ENCODE results near the gene OBP2A.
"Not testable (repeated sequence)": the region's sequence is repeated elsewhere in the genome, so short reads cannot be mapped to it uniquely, and the experiment has no call there.

The OBP2A gene

GRCh38 chr9:135547756-135548736 is 2.1 kb downstream of the OBP2A start:
- no peak overlapping the region for H3K27ac Mint-ChIP-seq
- no peaks in the 10 kb centered on the region for H3K4me1 Mint-ChIP-seq (ENCODE audit: low read depth)
- H3K36me3 Mint-ChIP-seq (ENCODE audit: low read depth), result no peaks in the 10 kb centered on the region
- no peak overlapping the region for H3K4me3 Mint-ChIP-seq
- H3K27me3 Mint-ChIP-seq (ENCODE audit: low read depth), result no peaks in the 10 kb centered on the region
- no peak for DNase-seq (ENCODE audit: low spot score)
- H3K9me3 Mint-ChIP-seq, result no peaks in the 10 kb centered on the region

- not testable (repeated sequence) for H3K27me3 Mint-ChIP-seq (ENCODE audit: low read depth); H3K9me3 Mint-ChIP-seq; H3K4me1 Mint-ChIP-seq (ENCODE audit: low read depth); H3K4me3 Mint-ChIP-seq; H3K36me3 Mint-ChIP-seq (ENCODE audit: low read depth); DNase-seq (ENCODE audit: low spot score); H3K27ac Mint-ChIP-seq
These were observed 3.8 kb downstream of the OBP2A start for GRCh38 chr9:135549478-135550343.

- no peaks in the 10 kb centered on the region for H3K36me3 Mint-ChIP-seq (ENCODE audit: low read depth)
- H3K9me3 Mint-ChIP-seq, result no peaks in the 10 kb centered on the region
- no peak for DNase-seq (ENCODE audit: low spot score)
- H3K4me3 Mint-ChIP-seq, result no peak overlapping the region
- no peaks in the 10 kb centered on the region for H3K27me3 Mint-ChIP-seq (ENCODE audit: low read depth)
- no peak overlapping the region for H3K27ac Mint-ChIP-seq
- no peaks in the 10 kb centered on the region for H3K4me1 Mint-ChIP-seq (ENCODE audit: low read depth)
These were observed 4.5 kb downstream of the OBP2A start for GRCh38 chr9:135550344-135550918.

- no peaks in the 10 kb centered on the region for H3K27me3 Mint-ChIP-seq (ENCODE audit: low read depth)
- DNase-seq (ENCODE audit: low spot score), result no peak
- no peak overlapping the region for H3K27ac Mint-ChIP-seq
- no peaks in the 10 kb centered on the region for H3K36me3 Mint-ChIP-seq (ENCODE audit: low read depth)
- H3K4me3 Mint-ChIP-seq, result no peak overlapping the region
- H3K9me3 Mint-ChIP-seq, result no peaks in the 10 kb centered on the region
- H3K4me1 Mint-ChIP-seq (ENCODE audit: low read depth), result no peaks in the 10 kb centered on the region
These were observed 5.1 kb downstream of the OBP2A start for GRCh38 chr9:135551031-135551430.

- H3K36me3 Mint-ChIP-seq (ENCODE audit: low read depth), result no peaks in the 10 kb centered on the region
- no peak overlapping the region for H3K27ac Mint-ChIP-seq
- DNase-seq (ENCODE audit: low spot score), result no peak
- H3K4me3 Mint-ChIP-seq, result no peak overlapping the region
- H3K27me3 Mint-ChIP-seq (ENCODE audit: low read depth), result no peaks in the 10 kb centered on the region
- H3K9me3 Mint-ChIP-seq, result no peaks in the 10 kb centered on the region
- H3K4me1 Mint-ChIP-seq (ENCODE audit: low read depth), result no peaks in the 10 kb centered on the region
These were observed 5.5 kb downstream of the OBP2A start for GRCh38 chr9:135551456-135551855.

- H3K36me3 Mint-ChIP-seq (ENCODE audit: low read depth), result no peaks in the 10 kb centered on the region
- no peaks in the 10 kb centered on the region for H3K9me3 Mint-ChIP-seq
- no peaks in the 10 kb centered on the region for H3K27me3 Mint-ChIP-seq (ENCODE audit: low read depth)
- H3K4me1 Mint-ChIP-seq (ENCODE audit: low read depth), result no peaks in the 10 kb centered on the region
- no peak overlapping the region for H3K27ac Mint-ChIP-seq
- no peak for DNase-seq (ENCODE audit: low spot score)
- H3K4me3 Mint-ChIP-seq, result no peak overlapping the region
These were observed 6.2 kb downstream of the OBP2A start for GRCh38 chr9:135552021-135552697.

- Mint-ChIP-seq H3K36me3 (ENCODE audit: low read depth) (no peaks in the 10 kb centered on the region), H3K27ac (no peak overlapping the region), H3K4me3 (no peak overlapping the region), H3K9me3 (no peaks in the 10 kb centered on the region), H3K27me3 (ENCODE audit: low read depth) (no peaks in the 10 kb centered on the region), H3K4me1 (ENCODE audit: low read depth) (no peaks in the 10 kb centered on the region)
- DNase-seq (ENCODE audit: low spot score), result no peak
These were observed 6.8 kb downstream of the OBP2A start for GRCh38 chr9:135552698-135553171.

- H3K4me1 Mint-ChIP-seq (ENCODE audit: low read depth), result no peaks in the 10 kb centered on the region
- DNase-seq (ENCODE audit: low spot score), result no peak
- no peaks in the 10 kb centered on the region for H3K36me3 Mint-ChIP-seq (ENCODE audit: low read depth)
- H3K27me3 Mint-ChIP-seq (ENCODE audit: low read depth), result no peaks in the 10 kb centered on the region
- H3K27ac Mint-ChIP-seq, result no peak overlapping the region
- H3K4me3 Mint-ChIP-seq, result no peak overlapping the region
- no peaks in the 10 kb centered on the region for H3K9me3 Mint-ChIP-seq
These were observed 8.8 kb downstream of the OBP2A start for GRCh38 chr9:135554718-135555117.

GRCh38 chr9:135555203-135555602 is 9.3 kb downstream of the OBP2A start:
- no peak for DNase-seq (ENCODE audit: low spot score)
- no peaks in the 10 kb centered on the region for H3K27me3 Mint-ChIP-seq (ENCODE audit: low read depth)
- H3K4me3 Mint-ChIP-seq, result no peak overlapping the region
- no peak overlapping the region for H3K27ac Mint-ChIP-seq
- H3K36me3 Mint-ChIP-seq (ENCODE audit: low read depth), result no peaks in the 10 kb centered on the region
- H3K4me1 Mint-ChIP-seq (ENCODE audit: low read depth), result no peaks in the 10 kb centered on the region
- no peaks in the 10 kb centered on the region for H3K9me3 Mint-ChIP-seq

GRCh38 chr9:135555910-135556309 is 10.0 kb downstream of the OBP2A start:
- no peaks in the 10 kb centered on the region for H3K9me3 Mint-ChIP-seq
- DNase-seq (ENCODE audit: low spot score), result no peak
- no peaks in the 10 kb centered on the region for H3K4me1 Mint-ChIP-seq (ENCODE audit: low read depth)
- no peak overlapping the region for H3K4me3 Mint-ChIP-seq
- H3K36me3 Mint-ChIP-seq (ENCODE audit: low read depth), result no peaks in the 10 kb centered on the region
- H3K27ac Mint-ChIP-seq, result no peak overlapping the region
- H3K27me3 Mint-ChIP-seq (ENCODE audit: low read depth), result no peaks in the 10 kb centered on the region

- no peaks in the 10 kb centered on the region for H3K36me3 Mint-ChIP-seq (ENCODE audit: low read depth)
- DNase-seq (ENCODE audit: low spot score), result no peak
- H3K9me3 Mint-ChIP-seq, result no peaks in the 10 kb centered on the region
- H3K27ac Mint-ChIP-seq, result no peak overlapping the region
- no peaks in the 10 kb centered on the region for H3K27me3 Mint-ChIP-seq (ENCODE audit: low read depth)
- no peak overlapping the region for H3K4me3 Mint-ChIP-seq
- H3K4me1 Mint-ChIP-seq (ENCODE audit: low read depth), result no peaks in the 10 kb centered on the region
These were observed 13.7 kb downstream of the OBP2A start for GRCh38 chr9:135559606-135560005.

GRCh38 chr9:135561391-135562234 is 15.7 kb downstream of the OBP2A start, which contains the start of gene PAEP:
TSS of gene PAEP (plus strand) at chr9:135561756.
- Mint-ChIP-seq H3K27ac (no peak within 1 kb of the TSS), H3K4me3 (no peak within 1 kb of the TSS), H3K4me1 (ENCODE audit: low read depth) (no peaks in the 10 kb centered on the region), H3K36me3 (ENCODE audit: low read depth) (no peaks in the 10 kb centered on the region), H3K27me3 (ENCODE audit: low read depth) (no peaks in the 10 kb centered on the region), H3K9me3 (no peaks in the 10 kb centered on the region)
- DNase-seq (ENCODE audit: low spot score), result no peak

Measured in T-helper 2 cell treated with Interferon-gamma antibody and Interleukin-4, amounts not matched to agents 5 μg/mL and 100 μg/mL, for 36 hours (primary cell).